K562 (cell line): Measurements from ENCODE around the gene FIZ1. TPM values are rescaled to one million over a fixed set of nuclear protein-coding genes. Genes with fewer than 3 reads are reported as not detected.
A peak's percentile ranks its signal among the peaks of the same experiment; 100 is the strongest.

ENCODE experiments used
- CC2D1A ChIP-seq: fragments of 450-650 bp; IDR thresholded peaks from 2 replicates; pipeline ENCODE4 v1.6.1; 2017; ENCODE audit warnings: mild to moderate bottlenecking
- CCNT2 ChIP-seq: IDR thresholded peaks from 2 replicates; pipeline ENCODE4 v1.6.1; 2011; ENCODE audit warnings: borderline replicate concordance, low read depth, mild to moderate bottlenecking, moderate library complexity, mixed read lengths, low read length; ENCODE audit not compliant: insufficient read length; ENCODE audit errors: extremely low read depth
- CREB1 ChIP-seq, 2 experiments: sonication (generic) in 1 of 2; formaldehyde crosslinking in 1 of 2; IDR thresholded peaks; 2 replicates each; pipeline versions ENCODE4 v1.6.1 to v1.8.0; 2012 to 2022; ENCODE audit warnings: inconsistent platforms in 1 of 2, mild to moderate bottlenecking in 1 of 2, missing genetic modification reagents in 1 of 2, moderate library complexity in 1 of 2
- DIDO1 ChIP-seq: fragments of 450-650 bp; IDR thresholded peaks from 2 replicates; pipeline ENCODE4 v1.6.1; 2016; ENCODE audit warnings: low read depth, missing biosample characterization, missing genetic modification characterization
- ETV1 ChIP-seq: fragments of 450-650 bp; conservative IDR thresholded peaks from 2 replicates; pipeline ENCODE4 v1.6.1; 2016; ENCODE audit warnings: missing genetic modification characterization, control low read depth, low read depth, missing compliant biosample characterization
- FOSL1 ChIP-seq: fragments of 200-800 bp; sonication (Bioruptor generic); conservative IDR thresholded peaks from 2 replicates; pipeline ENCODE4 v1.6.1; 2016; ENCODE audit warnings: missing genetic modification characterization, missing compliant biosample characterization
- FOXA3 ChIP-seq, 2 experiments: fragments of 450-650 bp in 1 of 2; sonication (generic) in 1 of 2; formaldehyde crosslinking; IDR thresholded peaks in 1 of 2; conservative IDR thresholded peaks in 1 of 2; 2 replicates each; pipeline versions ENCODE4 v1.4.0 to v1.8.0; 2020 to 2022; ENCODE audit warnings: mild to moderate bottlenecking in 2 of 2, missing genetic modification reagents in 1 of 2
- HMGN3 ChIP-seq: IDR thresholded peaks from 2 replicates; pipeline ENCODE4 v1.6.1; 2011; ENCODE audit warnings: borderline replicate concordance, low read depth, mild to moderate bottlenecking, mixed read lengths, low read length; ENCODE audit not compliant: insufficient read length; ENCODE audit errors: extremely low read depth
- JUN ChIP-seq, 2 experiments: sonication (generic) in 1 of 2; formaldehyde crosslinking in 1 of 2; IDR thresholded peaks; 2 replicates each; pipeline versions ENCODE4 v1.6.1 to v1.8.0; 2012 to 2022; ENCODE audit warnings: borderline replicate concordance in 2 of 2, mild to moderate bottlenecking in 2 of 2, improper control_type of control experiment in 1 of 2, low read depth in 1 of 2, low read length in 1 of 2, missing genetic modification reagents in 1 of 2
- MTA1 ChIP-seq: fragments of 450-650 bp; IDR thresholded peaks from 2 replicates; pipeline ENCODE4 v1.6.1; 2017; ENCODE audit warnings: borderline replicate concordance
- NCOA4 ChIP-seq: fragments of 450-650 bp; IDR thresholded peaks from 2 replicates; pipeline ENCODE4 v1.6.1; 2018; ENCODE audit warnings: mild to moderate bottlenecking; ENCODE audit not compliant: partially characterized antibody
- PHF20 ChIP-seq: fragments of 450-650 bp; IDR thresholded peaks from 2 replicates; pipeline ENCODE4 v1.6.1; 2018; ENCODE audit not compliant: partially characterized antibody
- ZNF354B ChIP-seq: fragments of 250-450 bp; sonication (Bioruptor Pico); IDR thresholded peaks from 2 replicates; pipeline ENCODE4 v1.4.0; 2020
- ZNF780A ChIP-seq: fragments of 250-450 bp; sonication (Bioruptor Pico); IDR thresholded peaks from 2 replicates; pipeline ENCODE4 v1.5.0; 2021; ENCODE audit warnings: mild to moderate bottlenecking
- polyA plus RNA-seq, 8 experiments: library from polyadenylated mRNA; depleted of rRNA in 4 of 8; stranded (reverse) in 5 of 8; unstranded in 3 of 8; fragments of >200 nt; fragmentation: Nextera tagmentation in 2 of 8; fragmentation: Illumina TruSeq in 1 of 8; extraction: Ambion mirVana in 2 of 8; extraction: Trizol in 1 of 8; gene quantifications; 2 replicates each; pipeline versions ENCODE4 v1.2.1 to v1.2.3, GENCODE V29; 2011 to 2014; ENCODE audit warnings: inconsistent platforms in 1 of 8, missing spikeins in 1 of 8
- total RNA-seq, 7 experiments: library from RNA; depleted of rRNA in 6 of 7; stranded (reverse); fragments of >200 nt in 6 of 7; fragmentation: Illumina TruSeq in 2 of 7; extraction: Trizol in 2 of 7; gene quantifications; 2 replicates each; pipeline versions ENCODE4 v1.2.1 to v1.2.3, GENCODE V29; 2011 to 2021; ENCODE audit warnings: low replicate concordance in 1 of 7
- TF ChIP-seq, protein P1 (sequence below), 2 experiments: fragments of 150-350 bp in 1 of 2; IDR thresholded peaks; 2 replicates each; pipeline ENCODE4 v1.6.1; 2012 to 2016; ENCODE audit warnings: low read depth in 2 of 2, low read length in 2 of 2, mild to moderate bottlenecking in 1 of 2, moderate library complexity in 1 of 2
- TF ChIP-seq, protein P2 (sequence below): fragments of 250-450 bp; sonication (Bioruptor Pico); IDR thresholded peaks from 2 replicates; pipeline ENCODE4 v1.5.0; 2020; ENCODE audit warnings: mild to moderate bottlenecking, borderline replicate concordance
- TF ChIP-seq, protein P3 (sequence below), 3 experiments: fragments of 200-800 bp in 1 of 3; sonication (Bioruptor generic) in 1 of 3; sonication (generic) in 1 of 3; formaldehyde crosslinking in 1 of 3; IDR thresholded peaks; 2 replicates each; pipeline versions ENCODE4 v1.6.1 to v1.8.0; 2016 to 2022; ENCODE audit warnings: mild to moderate bottlenecking in 2 of 3, missing compliant biosample characterization in 2 of 3, missing genetic modification characterization in 2 of 3, missing genetic modification reagents in 1 of 3
- TF ChIP-seq, protein P4 (sequence below): IDR thresholded peaks from 2 replicates; pipeline ENCODE4 v1.6.1; 2014; ENCODE audit warnings: antibody characterized with exemption

The FIZ1 gene
- total and polyA plus RNA-seq, 9 of the 15 experiments (the other 6 are each of a cell fraction or from before 2014, with no cell fraction given) = 0.79 to 17.5 (median 5.5) TPM

DNA sequence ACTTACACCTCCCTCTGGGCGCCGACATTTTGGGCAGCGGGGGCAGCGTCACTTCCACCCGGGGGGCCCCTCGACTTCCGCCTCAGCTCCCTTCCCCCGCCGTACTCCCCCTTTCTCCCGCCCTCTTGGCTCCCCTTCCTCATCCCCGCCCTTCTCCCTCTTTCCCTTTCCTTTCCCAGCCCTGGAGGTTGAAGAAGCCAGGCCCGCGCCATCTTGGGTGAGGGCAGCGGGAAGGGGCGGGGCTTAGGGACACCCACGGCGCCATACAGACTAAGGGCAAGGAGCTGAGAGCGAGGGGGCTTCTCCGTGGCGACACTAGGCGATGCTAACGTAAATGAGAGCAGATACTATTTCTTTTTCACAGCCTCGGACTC is at the start of gene FIZ1 (continued):
- TF ChIP-seq, protein P1, sequence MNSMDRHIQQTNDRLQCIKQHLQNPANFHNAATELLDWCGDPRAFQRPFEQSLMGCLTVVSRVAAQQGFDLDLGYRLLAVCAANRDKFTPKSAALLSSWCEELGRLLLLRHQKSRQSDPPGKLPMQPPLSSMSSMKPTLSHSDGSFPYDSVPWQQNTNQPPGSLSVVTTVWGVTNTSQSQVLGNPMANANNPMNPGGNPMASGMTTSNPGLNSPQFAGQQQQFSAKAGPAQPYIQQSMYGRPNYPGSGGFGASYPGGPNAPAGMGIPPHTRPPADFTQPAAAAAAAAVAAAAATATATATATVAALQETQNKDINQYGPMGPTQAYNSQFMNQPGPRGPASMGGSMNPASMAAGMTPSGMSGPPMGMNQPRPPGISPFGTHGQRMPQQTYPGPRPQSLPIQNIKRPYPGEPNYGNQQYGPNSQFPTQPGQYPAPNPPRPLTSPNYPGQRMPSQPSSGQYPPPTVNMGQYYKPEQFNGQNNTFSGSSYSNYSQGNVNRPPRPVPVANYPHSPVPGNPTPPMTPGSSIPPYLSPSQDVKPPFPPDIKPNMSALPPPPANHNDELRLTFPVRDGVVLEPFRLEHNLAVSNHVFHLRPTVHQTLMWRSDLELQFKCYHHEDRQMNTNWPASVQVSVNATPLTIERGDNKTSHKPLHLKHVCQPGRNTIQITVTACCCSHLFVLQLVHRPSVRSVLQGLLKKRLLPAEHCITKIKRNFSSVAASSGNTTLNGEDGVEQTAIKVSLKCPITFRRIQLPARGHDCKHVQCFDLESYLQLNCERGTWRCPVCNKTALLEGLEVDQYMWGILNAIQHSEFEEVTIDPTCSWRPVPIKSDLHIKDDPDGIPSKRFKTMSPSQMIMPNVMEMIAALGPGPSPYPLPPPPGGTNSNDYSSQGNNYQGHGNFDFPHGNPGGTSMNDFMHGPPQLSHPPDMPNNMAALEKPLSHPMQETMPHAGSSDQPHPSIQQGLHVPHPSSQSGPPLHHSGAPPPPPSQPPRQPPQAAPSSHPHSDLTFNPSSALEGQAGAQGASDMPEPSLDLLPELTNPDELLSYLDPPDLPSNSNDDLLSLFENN (IDR thresholded peaks at IDR 0.05; ENCODE audit: low read depth in 2 of 2, low read length in 2 of 2) = no peak
- TF ChIP-seq HMGN3 = no peak
- no peak for TF ChIP-seq ZNF354B (CRISPR knock-in tag)
- TF ChIP-seq JUN (IDR thresholded peaks at IDR 0.05; ENCODE audit: borderline replicate concordance, low read depth, low read length) = no peak
- TF ChIP-seq JUN (CRISPR knock-in tag; IDR thresholded peaks at IDR 0.05; ENCODE audit: borderline replicate concordance) = 0 out of 2 replicates have a peak, but pooled peaks have one; percentile 72
- peak; percentile 88 for TF ChIP-seq PHF20
- no peak for TF ChIP-seq CCNT2
- TF ChIP-seq FOSL1 (tag) = peak; percentile 38; the same call in 1 of the 2 replicates
- no peak for TF ChIP-seq MTA1
- TF ChIP-seq FOXA3 (CRISPR knock-in tag; conservative IDR thresholded peaks at IDR 0.05 in 1 of 2, IDR thresholded peaks at IDR 0.05 in 1 of 2) = no peak
- no peak for TF ChIP-seq DIDO1 (tag)
- no peak for TF ChIP-seq ZNF780A (CRISPR knock-in tag)
- TF ChIP-seq ETV1 = peak; percentile 66; the same call in 1 of the 2 replicates
- TF ChIP-seq, protein P2, sequence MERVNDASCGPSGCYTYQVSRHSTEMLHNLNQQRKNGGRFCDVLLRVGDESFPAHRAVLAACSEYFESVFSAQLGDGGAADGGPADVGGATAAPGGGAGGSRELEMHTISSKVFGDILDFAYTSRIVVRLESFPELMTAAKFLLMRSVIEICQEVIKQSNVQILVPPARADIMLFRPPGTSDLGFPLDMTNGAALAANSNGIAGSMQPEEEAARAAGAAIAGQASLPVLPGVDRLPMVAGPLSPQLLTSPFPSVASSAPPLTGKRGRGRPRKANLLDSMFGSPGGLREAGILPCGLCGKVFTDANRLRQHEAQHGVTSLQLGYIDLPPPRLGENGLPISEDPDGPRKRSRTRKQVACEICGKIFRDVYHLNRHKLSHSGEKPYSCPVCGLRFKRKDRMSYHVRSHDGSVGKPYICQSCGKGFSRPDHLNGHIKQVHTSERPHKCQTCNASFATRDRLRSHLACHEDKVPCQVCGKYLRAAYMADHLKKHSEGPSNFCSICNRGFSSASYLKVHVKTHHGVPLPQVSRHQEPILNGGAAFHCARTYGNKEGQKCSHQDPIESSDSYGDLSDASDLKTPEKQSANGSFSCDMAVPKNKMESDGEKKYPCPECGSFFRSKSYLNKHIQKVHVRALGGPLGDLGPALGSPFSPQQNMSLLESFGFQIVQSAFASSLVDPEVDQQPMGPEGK (CRISPR knock-in tag) = no peak
- no peak for TF ChIP-seq CC2D1A
- peak; percentile 69 for TF ChIP-seq CREB1 (IDR thresholded peaks at IDR 0.05)
- TF ChIP-seq CREB1 (CRISPR knock-in tag; IDR thresholded peaks at IDR 0.05) = peak; percentile 79
- TF ChIP-seq, protein P3, sequence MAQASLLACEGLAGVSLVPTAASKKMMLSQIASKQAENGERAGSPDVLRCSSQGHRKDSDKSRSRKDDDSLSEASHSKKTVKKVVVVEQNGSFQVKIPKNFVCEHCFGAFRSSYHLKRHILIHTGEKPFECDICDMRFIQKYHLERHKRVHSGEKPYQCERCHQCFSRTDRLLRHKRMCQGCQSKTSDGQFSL (CRISPR knock-in tag; IDR thresholded peaks at IDR 0.05) = no peak; the same call in 1 of the 2 replicates
- TF ChIP-seq, protein P3 (tag; IDR thresholded peaks at IDR 0.05) = peak in 1 of 2 experiments; percentile 83; a peak in 1 of 4 replicates
- TF ChIP-seq NCOA4 = no peak
- TF ChIP-seq, protein P4, sequence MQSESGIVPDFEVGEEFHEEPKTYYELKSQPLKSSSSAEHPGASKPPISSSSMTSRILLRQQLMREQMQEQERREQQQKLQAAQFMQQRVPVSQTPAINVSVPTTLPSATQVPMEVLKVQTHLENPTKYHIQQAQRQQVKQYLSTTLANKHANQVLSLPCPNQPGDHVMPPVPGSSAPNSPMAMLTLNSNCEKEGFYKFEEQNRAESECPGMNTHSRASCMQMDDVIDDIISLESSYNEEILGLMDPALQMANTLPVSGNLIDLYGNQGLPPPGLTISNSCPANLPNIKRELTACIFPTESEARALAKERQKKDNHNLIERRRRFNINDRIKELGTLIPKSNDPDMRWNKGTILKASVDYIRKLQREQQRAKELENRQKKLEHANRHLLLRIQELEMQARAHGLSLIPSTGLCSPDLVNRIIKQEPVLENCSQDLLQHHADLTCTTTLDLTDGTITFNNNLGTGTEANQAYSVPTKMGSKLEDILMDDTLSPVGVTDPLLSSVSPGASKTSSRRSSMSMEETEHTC = no peak
